Measurements from ENCODE around the gene PHETA1.
"Not testable (repeated sequence)": the region's sequence is repeated elsewhere in the genome, so short reads cannot be mapped to it uniquely, and the experiment has no call there.

The PHETA1 gene

GRCh38 chr12:111347891-111348644 lies 20.8 kb downstream of the PHETA1 start:
- no peak for DNase-seq

GRCh38 chr12:111344254-111344875 lies 24.5 kb downstream of the PHETA1 start:
- DNase-seq, result no peak

- DNase-seq, result no peak
Observed at GRCh38 chr12:111343181-111343580, 25.7 kb downstream of the PHETA1 start.

- DNase-seq, result no peak
Observed at GRCh38 chr12:111342376-111342775, 26.5 kb downstream of the PHETA1 start.

- no peak for DNase-seq
Observed at GRCh38 chr12:111341426-111342065, 27.3 kb downstream of the PHETA1 start.

- DNase-seq, result not testable (repeated sequence)
Observed at GRCh38 chr12:111340680-111341079, 28.2 kb downstream of the PHETA1 start.

- no peak for DNase-seq
Observed at GRCh38 chr12:111340231-111340630, 28.7 kb downstream of the PHETA1 start.

GRCh38 chr12:111339321-111339938 lies 29.5 kb downstream of the PHETA1 start:
- no peak for DNase-seq

- DNase-seq, result no peak
Observed at GRCh38 chr12:111338096-111338495, 30.8 kb downstream of the PHETA1 start.

- DNase-seq, result no peak
Observed at GRCh38 chr12:111337371-111337770, 31.5 kb downstream of the PHETA1 start.

GRCh38 chr12:111336411-111336810 lies 32.5 kb downstream of the PHETA1 start:
- DNase-seq, result not testable (repeated sequence)

GRCh38 chr12:111335811-111336210 lies 33.1 kb downstream of the PHETA1 start:
- DNase-seq, result no peak

- not testable (repeated sequence) for DNase-seq
Observed at GRCh38 chr12:111335301-111335700, 33.6 kb downstream of the PHETA1 start.

GRCh38 chr12:111334393-111334915 lies 34.4 kb downstream of the PHETA1 start:
- DNase-seq, result no peak

- peak; percentile 23 for DNase-seq
Observed at GRCh38 chr12:111330800-111331752, 37.8 kb downstream of the PHETA1 start.

- no peak for DNase-seq
Observed at GRCh38 chr12:111328138-111328537, 40.8 kb downstream of the PHETA1 start.

GRCh38 chr12:111327474-111327873 lies 41.4 kb downstream of the PHETA1 start:
- DNase-seq, result no peak

GRCh38 chr12:111322336-111323250 lies 46.3 kb downstream of the PHETA1 start:
- no peak for DNase-seq

- no peak for DNase-seq
Observed at GRCh38 chr12:111321317-111321716, 47.6 kb downstream of the PHETA1 start.

- DNase-seq, result no peak
Observed at GRCh38 chr12:111320258-111321050, 48.4 kb downstream of the PHETA1 start.

Data from CD4-positive, alpha-beta T cell treated with Interleukin-12 subunit alpha and Interleukin-12 subunit beta, for 1 hour (primary cell).